Measurements from ENCODE around the gene TYW5. TPM values are rescaled to one million over a fixed set of nuclear protein-coding genes. Genes with fewer than 3 reads are reported as not detected.
A peak's percentile ranks its signal among the peaks of the same experiment; 100 is the strongest.

TYW5 gene
- total and polyA plus RNA-seq, 3 donors from 2014 or later = 5.3 to 18.0 (median 17.2) TPM

DNA sequence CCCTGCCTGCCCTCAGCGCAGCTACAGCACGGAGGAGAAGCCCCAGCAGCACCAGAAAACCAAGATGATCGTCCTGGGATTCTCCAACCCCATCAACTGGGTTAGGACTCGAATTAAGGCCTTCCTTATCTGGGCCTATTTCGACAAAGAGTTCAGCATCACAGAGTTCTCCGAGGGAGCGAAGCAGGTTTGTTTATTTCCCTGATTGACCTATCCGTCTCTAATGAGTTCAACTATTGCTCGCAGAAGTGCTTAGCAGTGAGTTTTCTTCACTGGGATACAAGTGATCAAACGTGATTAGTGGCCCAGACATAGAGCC is 730 bp upstream of the TYW5 start:
- Histone ChIP-seq H3K4me1 (peaks cover 20% of the 10 kb centered on the region), H3K9me3 (no peaks in the 10 kb centered on the region), H3K36me3 (ENCODE audit: low read depth, missing control alignments) (no peaks in the 10 kb centered on the region), H3K4me3 (peak overlapping the region; percentile 90 to 97), H3K27ac (peak overlapping the region; percentile 89 to 92), H3K27me3 (no peaks in the 10 kb centered on the region)
- WGBS, 2 donors = 0% methylated on average over 6 to 10 of the region's 10 CpGs
- no peak for DNase-seq
- intact Hi-C loops (cut with DNase I; ENCODE audit: low total_unique reads) = no loop called here
- TF ChIP-seq, protein P1, sequence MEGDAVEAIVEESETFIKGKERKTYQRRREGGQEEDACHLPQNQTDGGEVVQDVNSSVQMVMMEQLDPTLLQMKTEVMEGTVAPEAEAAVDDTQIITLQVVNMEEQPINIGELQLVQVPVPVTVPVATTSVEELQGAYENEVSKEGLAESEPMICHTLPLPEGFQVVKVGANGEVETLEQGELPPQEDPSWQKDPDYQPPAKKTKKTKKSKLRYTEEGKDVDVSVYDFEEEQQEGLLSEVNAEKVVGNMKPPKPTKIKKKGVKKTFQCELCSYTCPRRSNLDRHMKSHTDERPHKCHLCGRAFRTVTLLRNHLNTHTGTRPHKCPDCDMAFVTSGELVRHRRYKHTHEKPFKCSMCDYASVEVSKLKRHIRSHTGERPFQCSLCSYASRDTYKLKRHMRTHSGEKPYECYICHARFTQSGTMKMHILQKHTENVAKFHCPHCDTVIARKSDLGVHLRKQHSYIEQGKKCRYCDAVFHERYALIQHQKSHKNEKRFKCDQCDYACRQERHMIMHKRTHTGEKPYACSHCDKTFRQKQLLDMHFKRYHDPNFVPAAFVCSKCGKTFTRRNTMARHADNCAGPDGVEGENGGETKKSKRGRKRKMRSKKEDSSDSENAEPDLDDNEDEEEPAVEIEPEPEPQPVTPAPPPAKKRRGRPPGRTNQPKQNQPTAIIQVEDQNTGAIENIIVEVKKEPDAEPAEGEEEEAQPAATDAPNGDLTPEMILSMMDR (IDR thresholded peaks at IDR 0.05) = no peak
- TF ChIP-seq POLR2A (IDR thresholded peaks at IDR 0.05) = no peak

DNA sequence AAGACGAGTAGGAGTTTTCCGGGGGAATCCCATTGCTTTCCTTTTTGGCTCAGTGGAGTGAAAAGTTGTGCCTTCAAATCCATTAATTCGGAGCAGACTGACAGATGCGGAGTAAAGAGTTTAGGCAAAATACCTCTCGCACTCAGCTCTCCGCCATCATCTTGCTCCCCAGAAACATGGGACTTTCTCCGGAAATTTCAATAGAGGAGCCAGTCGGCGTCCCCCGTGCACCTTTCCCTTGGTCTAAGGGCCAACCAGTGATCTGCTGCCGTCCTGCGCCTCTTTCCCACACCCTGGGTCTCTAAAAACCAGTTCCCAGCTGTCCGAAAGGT is 318 bp downstream of the TYW5 start:
- Histone ChIP-seq H3K27ac (peak overlapping the region; percentile 89 to 92), H3K4me3 (peak overlapping the region; percentile 90 to 97), H3K27me3 (no peaks in the 10 kb centered on the region), H3K36me3 (ENCODE audit: low read depth, missing control alignments) (no peaks in the 10 kb centered on the region), H3K4me1 (peaks cover 20% of the 10 kb centered on the region), H3K9me3 (no peaks in the 10 kb centered on the region)
- WGBS, 2 donors = 0% methylated on average over 13 of the region's 13 CpGs
- TF ChIP-seq, protein P1 (IDR thresholded peaks at IDR 0.05) = no peak
- no peak for TF ChIP-seq POLR2A (IDR thresholded peaks at IDR 0.05)
- intact Hi-C loops (cut with DNase I; ENCODE audit: low total_unique reads) = no loop called here
- DNase-seq = no peak

DNA sequence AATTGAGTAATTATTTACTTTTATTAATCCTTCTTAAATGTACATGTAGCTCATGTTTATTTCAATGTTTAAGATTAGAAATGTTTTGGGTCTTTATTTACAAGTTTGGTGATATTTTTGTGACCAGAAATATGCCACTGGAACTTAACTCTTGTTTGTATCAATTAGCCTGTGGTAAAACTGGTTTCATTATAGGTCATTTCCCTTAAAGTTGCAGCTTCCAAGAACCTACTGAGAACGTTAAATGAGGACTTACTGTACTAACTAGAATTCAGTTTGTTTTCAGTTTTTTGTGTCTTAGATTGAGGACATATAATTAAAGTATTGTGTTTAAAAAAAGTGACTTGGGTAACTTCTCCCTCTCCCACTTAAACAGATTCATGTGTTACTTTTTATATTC is 4.3 kb downstream of the TYW5 start:
- 51 to 56% methylated on average over 1 of the region's 1 CpG for WGBS, 2 donors
- TF ChIP-seq, protein P1 (IDR thresholded peaks at IDR 0.05) = no peak
- TF ChIP-seq POLR2A (IDR thresholded peaks at IDR 0.05) = no peak

DNA sequence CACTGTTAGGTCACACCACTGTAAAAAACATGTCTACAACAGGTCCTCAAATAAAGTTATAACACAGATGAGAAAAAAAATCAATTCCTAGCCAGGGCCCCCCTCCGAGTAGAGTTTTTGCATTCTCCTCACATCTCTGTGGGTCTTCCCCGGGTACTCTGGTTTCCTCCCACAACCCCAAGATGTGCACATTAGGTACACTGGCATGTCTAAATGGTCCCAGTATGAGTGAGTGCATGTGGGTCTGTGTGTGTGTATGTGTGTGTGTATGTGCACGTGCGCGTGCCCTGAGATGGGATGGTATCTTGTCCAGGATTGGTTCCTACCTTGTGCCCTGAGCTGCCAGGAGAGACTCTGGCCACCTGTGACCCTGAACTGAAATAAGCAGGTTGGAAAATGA is 4.9 kb downstream of the TYW5 start:
- H3K4me1 ChIP-seq = peaks cover 12% of the 10 kb centered on the region
- intact Hi-C loops (cut with DNase I; ENCODE audit: low total_unique reads) = no loop called here
- DNase-seq = no peak
- H3K4me3 ChIP-seq = no peak overlapping the region
- no peaks in the 10 kb centered on the region for H3K36me3 ChIP-seq (ENCODE audit: low read depth, missing control alignments)
- WGBS, 2 donors = 84 to 92% methylated on average over 5 of the region's 5 CpGs
- no peak overlapping the region for H3K27ac ChIP-seq
- H3K27me3 ChIP-seq = no peaks in the 10 kb centered on the region
- H3K9me3 ChIP-seq = no peaks in the 10 kb centered on the region
- no peak for TF ChIP-seq POLR2A (IDR thresholded peaks at IDR 0.05)
- TF ChIP-seq, protein P1 (IDR thresholded peaks at IDR 0.05) = no peak

More for the DNA sequence above, 4.3 kb downstream of the TYW5 start:
- H3K27me3 ChIP-seq = no peaks in the 10 kb centered on the region
- no peak overlapping the region for H3K4me3 ChIP-seq
- no peak for DNase-seq
- intact Hi-C loops (cut with DNase I; ENCODE audit: low total_unique reads) = no loop called here
- H3K27ac ChIP-seq = no peak overlapping the region
- H3K4me1 ChIP-seq = peaks cover 12% of the 10 kb centered on the region
- no peaks in the 10 kb centered on the region for H3K9me3 ChIP-seq
- no peaks in the 10 kb centered on the region for H3K36me3 ChIP-seq (ENCODE audit: low read depth, missing control alignments)

DNA sequence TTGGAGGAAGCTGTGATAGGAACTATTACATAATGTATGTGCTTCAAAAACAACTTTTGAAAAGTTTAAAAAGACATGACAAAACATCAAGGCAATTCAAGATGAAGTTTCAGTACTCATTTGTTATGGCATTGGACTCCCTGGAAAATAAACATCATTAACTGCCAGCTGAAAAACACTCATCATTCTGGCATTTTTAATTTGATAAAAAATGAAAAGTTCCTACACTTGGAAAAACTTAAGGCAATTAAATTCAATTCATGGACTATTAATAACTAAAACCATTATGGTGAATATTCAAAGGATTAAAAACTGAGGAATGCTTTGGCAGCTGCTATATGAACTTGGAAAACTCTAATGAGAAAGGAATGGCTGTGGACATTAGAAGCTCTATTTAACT is 8.5 kb downstream of the TYW5 start:
- Histone ChIP-seq H3K4me1 (no peaks in the 10 kb centered on the region), H3K4me3 (no peak overlapping the region), H3K27ac (no peak overlapping the region), H3K9me3 (no peaks in the 10 kb centered on the region), H3K36me3 (ENCODE audit: low read depth, missing control alignments) (no peaks in the 10 kb centered on the region), H3K27me3 (no peaks in the 10 kb centered on the region)
- intact Hi-C loops (cut with DNase I; ENCODE audit: low total_unique reads) = no loop called here
- no peak for DNase-seq
- no peak for TF ChIP-seq POLR2A (IDR thresholded peaks at IDR 0.05)
- TF ChIP-seq, protein P1 (IDR thresholded peaks at IDR 0.05) = no peak

Data from testis (tissue), 3 donors.